OCI-M2 (cell line): ENCODE data around the gene C10orf67.
"Not testable (repeated sequence)": the region's sequence is repeated elsewhere in the genome, so short reads cannot be mapped to it uniquely, and the experiment has no call there.

ENCODE experiments used
- DNase-seq: peaks from one replicate; lab custom pipeline; 2025; ENCODE audit not compliant: unreplicated experiment; lab: John Stamatoyannopoulos, UW

C10orf67 gene

DNA sequence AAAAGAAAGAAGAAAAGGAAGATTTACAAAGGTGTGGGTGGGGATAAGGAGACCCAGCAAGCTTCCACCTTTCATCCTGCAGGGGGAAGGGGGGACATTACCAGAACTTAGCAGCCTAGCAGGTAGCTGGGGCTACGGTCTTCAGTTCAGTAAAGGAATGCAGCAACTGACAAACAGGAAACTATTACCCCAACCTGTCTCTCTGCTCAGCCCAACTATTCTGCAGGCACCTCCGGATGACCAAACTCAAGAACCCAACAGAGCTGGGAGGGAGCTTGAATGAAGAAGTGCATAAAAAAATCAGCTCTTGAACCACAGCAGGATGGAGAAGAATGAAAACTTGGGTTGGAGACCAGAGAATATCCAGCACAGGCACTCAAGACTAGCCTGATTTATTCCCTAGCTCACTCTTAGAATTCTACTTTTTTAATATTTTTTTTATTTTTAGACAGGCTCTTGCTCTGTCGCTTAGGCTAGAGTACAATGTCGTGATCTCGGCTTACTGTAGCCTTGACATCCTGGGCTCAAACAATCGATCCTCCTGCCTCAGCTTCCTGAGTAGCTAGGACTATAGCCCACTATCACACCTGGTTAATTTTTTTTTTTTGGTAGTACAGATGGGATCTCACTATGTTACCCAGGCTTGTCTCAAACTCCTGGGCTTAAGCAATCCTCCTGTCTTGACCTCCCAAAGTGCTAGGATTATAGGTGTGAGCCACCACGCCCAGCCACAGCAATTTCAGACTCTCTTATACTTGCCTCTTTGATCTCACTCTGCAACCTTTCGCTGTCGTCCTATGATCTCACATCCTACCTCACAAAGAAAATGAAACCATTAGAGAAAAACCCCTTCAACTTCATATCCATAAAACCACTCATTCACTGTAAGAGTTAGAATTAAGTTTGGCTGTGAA is 18.5 kb upstream of the C10orf67 start:
- no peak for DNase-seq

DNA sequence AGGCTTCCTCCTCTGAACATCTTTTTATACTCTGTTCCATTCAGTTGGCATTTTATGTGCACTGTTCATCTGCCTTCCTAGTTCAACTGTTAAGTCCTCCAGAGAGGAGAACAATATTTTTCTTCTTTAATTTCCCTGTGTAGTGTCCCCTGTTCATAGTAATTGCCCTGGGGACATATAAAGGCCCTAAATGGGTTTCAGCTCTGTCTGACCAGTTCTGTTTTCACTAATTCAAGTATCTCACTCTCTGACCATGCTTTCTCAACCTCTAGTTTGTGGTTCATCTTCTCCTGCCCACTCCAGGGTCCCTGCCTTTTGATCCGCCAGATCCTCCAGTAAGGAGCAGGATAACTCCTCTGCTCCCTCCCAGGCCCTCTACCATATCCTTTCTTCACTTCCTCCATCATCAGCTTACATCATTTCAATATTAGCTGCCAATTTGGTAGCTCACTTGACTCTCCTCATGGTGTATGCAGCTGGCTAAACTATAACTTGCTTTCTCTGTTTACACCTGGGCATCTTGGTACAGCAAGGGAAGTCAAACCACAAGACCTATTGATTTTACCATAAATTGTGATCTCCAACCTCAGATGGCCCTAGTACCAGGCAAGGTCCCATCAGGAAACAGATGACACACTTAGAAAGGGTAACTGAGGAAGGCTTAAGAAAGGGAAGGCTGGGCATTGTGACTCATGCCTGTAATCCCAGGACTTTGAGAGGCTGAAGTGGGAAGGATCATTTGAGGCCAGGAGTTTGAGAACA is 17.7 kb upstream of the C10orf67 start:
- no peak for DNase-seq

- DNase-seq: no peak
These were observed 17.1 kb upstream of the C10orf67 start for GRCh38 chr10:23361665-23362064.

DNA sequence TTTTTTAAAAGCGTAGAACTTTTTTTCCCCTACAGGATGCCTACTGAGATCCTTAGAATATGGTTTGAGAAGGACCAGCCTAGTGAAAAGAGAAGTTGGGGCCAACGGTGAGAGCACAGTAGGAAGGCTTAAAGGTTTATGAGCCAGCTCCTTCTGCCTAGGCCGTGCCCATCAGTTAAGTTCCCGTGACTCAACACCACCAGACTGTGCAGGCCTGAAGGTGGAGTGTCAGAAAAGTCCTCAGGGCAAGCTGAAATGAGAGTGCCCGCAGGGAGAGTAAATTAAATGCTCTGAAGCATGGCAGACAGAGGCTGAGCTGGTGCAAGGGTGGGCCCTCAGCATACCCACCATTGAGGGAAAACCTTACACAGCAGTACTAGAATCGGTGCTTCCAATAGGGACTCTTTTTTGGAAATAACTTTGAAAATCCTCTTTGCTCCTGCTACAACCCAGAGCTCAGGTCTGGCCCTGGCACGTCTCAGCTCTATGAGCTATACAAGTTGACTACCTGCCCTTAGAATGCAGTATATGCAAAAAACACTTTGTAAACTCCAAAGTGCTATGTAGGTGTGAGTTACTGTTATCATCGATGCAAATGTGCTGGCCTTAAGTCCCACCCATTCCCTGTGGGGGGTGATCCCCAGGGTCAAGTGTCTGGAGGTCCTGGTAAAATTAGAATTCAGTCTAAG is 15.2 kb upstream of the C10orf67 start:
- DNase-seq: no peak

DNA sequence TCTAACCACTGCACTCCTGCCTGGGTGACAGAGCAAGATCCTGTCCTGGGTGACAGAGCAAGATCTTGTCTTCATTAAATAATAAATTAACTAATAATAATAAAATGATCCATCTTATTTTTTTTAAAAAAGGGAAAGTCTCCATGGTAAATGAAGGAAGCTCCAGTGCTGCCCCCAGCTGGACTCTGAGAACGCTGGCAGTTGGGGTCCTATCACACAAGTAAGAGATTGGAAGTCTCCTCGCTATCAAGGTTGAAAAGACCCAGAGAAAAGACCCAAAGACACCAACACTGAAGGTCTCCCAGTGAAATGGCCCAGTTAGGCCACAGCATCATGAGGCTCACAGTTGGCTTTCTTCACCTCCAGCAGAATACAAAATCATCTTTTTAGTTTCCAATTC is 13.8 kb upstream of the C10orf67 start:
- DNase-seq: no peak

- DNase-seq: no peak
These were observed 10.2 kb upstream of the C10orf67 start for GRCh38 chr10:23354630-23355279.

DNA sequence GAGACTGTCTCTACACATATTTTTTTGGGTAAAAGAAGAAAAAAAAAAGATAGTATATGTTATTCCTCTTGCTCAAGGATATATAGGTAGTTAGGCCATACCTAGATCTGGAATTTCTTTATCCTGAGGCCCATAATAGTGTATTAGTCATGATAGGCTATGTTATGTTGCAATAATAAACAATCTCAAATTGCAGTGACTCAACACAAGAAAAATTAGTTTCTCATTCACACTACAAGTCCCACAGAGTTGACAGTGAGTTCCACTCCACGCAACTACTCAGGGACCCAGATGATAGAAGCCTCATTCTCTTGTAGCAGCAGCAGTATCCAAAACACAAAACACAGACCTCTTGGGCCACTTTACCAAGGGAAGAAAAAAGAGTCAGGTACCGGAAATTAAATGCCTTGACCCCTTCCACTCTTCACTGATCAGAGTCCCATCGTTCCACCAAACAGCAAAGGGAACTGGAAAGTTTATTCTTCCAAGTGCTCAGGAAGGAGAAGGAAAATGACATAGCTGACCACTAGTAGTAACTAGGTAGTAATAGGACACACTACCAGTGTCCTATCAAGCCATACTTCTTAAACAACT is 7.4 kb upstream of the C10orf67 start:
- no peak for DNase-seq

GRCh38 chr10:23350706-23351105 is 6.1 kb upstream of the C10orf67 start:
- not testable (repeated sequence) for DNase-seq

DNA sequence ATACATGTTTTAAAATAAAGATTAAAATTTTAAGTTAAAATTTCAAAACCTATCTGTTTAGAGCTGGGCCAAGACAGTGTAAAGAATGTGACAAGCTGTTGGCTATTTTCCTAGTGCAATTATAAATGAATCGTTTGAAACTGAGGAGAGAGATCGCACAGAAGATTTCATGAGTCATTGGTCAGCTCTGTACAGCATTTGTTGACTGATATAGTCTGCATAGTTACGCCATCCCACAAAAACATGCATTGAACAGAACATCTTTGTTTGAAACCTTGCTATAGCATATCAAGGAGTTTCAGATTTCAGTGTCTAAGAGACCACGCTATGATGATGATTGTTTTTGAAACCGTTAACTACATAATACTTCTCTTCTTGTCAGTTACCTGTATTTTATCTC is 1.3 kb upstream of the C10orf67 start:
- DNase-seq: no peak

GRCh38 chr10:23343591-23344240 is 881 bp downstream of the C10orf67 start:
- DNase-seq: no peak

DNA sequence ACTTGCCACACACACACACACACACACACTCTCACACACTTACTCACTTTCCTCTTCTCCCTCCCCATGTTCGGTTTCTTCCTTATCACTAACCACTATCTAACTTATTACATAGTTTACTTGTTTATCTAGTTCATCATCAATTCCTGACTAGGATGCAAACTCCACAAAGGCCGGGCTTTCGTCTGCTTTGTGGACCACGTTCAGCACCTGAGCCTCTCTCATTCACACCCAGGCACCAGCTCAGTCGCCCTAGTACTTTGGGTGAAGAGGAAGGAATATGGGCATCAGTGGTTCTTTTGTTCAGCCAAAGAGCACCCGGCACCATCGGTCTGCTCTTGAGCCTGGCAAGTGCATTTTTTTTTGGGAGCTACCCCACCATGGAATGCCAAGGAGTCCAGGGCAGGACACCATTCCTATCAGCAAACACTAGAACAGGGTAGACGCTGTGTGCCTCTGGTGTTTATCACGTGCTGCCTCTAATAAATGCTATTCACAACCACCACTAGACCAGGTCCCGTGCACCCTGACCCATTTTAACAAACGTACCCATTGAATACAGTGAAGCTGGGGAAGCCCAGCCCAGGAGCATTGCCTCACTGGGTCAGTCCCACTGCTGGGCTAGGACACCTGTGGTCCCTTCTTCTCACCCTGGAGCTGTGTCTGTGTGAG is 2.2 kb downstream of the C10orf67 start:
- no peak for DNase-seq

- no peak for DNase-seq
These were observed 3.6 kb downstream of the C10orf67 start for GRCh38 chr10:23341004-23341403.

DNA sequence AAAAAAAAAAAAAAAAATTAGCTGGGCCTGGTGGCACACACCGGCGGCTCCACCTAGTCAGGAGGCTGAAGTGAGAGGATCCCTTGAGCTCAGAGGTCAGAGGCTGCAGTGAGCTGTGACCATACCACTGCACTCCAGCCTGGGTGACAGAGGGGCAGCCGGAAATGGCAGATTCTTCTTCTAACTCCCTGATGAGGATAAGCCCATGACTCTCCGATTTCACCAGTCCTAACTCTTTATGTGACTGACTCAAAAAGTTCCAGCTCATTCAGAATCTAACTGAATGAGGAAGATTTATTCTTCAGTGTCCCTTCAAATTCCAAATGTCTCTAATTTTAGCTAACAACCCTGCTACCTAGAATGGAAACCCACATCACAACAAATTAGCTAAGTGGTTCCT is 4.2 kb downstream of the C10orf67 start:
- no peak for DNase-seq

- DNase-seq: no peak
These were observed 5.7 kb downstream of the C10orf67 start for GRCh38 chr10:23338886-23339285.

DNA sequence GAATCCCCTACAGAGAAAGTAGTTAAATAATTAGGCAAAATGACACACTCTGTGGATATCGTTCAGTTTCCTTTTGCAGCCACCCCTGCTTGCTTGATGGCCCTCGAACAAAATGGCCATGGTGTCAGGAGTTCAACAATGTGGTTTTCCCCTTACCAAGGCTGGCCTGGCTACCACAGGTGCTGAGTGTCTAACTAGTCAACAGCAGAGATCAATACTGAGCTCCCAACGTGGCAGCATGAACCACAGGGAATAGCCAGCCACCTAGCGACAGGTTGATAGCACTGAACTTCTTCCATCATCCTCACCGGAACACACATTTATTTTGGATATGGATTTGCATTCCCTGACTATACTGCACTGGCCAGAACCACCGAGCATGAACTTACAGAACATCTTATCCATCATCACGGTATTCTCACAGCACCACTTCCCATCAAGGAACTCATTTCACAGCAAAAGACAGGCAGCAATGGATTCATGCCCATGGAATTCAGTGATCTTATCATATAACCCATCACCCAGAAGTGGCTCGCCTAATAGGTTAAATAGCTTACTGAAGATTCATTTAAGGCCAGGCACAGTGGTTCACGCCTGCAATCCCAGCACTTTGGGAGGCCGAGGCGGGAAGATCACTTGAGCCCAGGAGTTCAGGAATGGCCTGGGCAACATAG is 6.3 kb downstream of the C10orf67 start:
- DNase-seq: no peak

DNA sequence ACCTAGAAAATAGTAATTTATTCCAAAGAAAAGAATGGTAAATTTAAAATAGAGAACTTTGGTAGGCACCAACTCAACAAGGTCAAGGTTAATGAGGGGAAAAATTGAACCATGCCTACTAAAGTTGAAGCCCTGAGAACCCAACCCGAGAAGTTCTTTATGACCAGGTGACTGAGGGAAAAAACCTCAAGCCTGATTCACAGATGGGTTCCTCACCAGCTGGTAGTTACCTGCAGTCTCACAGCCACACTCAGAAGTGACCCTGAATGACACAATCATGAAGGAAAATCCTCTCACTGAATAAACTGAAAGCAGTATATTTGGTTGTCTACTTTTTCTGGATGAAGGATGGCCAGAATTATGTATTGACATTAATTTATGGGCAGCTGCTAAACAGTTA is 7.0 kb downstream of the C10orf67 start:
- DNase-seq: no peak

DNA sequence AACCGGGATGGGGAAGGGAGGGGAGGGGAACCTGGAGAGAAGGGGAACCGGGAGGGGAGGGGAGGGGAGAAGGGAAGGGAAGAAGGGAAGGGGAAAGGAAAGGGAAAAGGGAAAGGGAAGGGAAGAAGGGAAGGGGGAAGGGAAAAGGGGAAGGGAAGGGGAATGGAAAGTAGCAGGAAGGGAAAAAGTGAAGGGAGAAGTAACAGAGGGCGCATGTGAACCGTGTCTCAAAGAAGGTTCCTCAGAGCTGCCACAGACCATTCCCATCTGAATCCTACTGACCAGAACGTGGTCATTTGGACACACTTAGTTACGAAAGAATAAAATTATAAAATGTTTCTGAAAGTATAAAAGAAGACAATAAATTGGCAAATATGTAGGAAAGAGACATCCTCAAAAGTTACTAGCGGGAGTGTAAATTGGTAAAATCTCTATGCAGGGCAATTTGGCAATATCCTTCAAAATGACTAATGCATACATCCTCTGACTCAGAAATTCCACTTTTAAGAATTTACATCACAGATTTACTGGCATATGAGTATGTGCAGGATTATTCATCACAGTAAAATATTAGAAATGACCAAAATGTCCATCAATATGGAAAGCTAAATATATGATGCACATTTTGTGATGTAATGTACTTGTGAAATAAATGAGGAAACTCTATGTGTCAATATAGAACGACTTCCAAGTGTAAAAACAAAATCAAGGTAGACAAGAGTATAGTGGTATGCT is 12.9 kb downstream of the C10orf67 start:
- no peak for DNase-seq

- no peak for DNase-seq
These were observed 13.6 kb downstream of the C10orf67 start for GRCh38 chr10:23330948-23331347.
